ENCODE data around the gene HIBCH.

DNA sequence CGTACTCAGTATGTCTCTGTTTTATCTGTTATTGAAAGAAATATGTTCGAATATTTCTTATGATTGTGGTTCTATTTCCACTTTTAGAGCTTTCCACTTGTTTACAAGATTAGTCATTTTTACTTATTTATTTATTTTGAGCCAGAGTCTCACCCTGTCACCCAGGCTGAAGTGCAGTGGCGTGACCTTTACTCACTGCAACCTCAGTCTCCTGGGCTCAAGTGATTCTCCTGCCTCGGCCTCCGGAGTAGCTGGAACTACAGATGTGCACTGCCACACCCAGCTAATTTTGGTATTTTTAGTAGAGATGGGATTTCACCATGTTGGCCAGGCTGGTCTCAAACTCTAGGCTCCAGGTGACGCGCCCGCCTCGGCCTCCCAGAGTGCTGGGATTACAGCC lies 53.3 kb downstream of the HIBCH start:
- TF ChIP-seq GATA2 (IDR thresholded peaks at IDR 0.05; ENCODE audit: insufficient read depth, insufficient read length, low read depth, low read length) (no peak), EZH2 (IDR thresholded peaks at IDR 0.05; ENCODE audit: borderline replicate concordance, low read depth, low read length, severe bottlenecking) (no peak), POLR2AphosphoS5 (IDR thresholded peaks at IDR 0.05; ENCODE audit: insufficient read depth, low read depth, low read length) (no peak), POLR2A (IDR thresholded peaks at IDR 0.05; ENCODE audit: low read depth, low read length) (no peak), FOS (IDR thresholded peaks at IDR 0.05; ENCODE audit: borderline replicate concordance, insufficient read depth, low read length) (no peak), MYC (IDR thresholded peaks at IDR 0.05; ENCODE audit: low read depth, low read length) (no peak)
- TF ChIP-seq, protein P1, sequence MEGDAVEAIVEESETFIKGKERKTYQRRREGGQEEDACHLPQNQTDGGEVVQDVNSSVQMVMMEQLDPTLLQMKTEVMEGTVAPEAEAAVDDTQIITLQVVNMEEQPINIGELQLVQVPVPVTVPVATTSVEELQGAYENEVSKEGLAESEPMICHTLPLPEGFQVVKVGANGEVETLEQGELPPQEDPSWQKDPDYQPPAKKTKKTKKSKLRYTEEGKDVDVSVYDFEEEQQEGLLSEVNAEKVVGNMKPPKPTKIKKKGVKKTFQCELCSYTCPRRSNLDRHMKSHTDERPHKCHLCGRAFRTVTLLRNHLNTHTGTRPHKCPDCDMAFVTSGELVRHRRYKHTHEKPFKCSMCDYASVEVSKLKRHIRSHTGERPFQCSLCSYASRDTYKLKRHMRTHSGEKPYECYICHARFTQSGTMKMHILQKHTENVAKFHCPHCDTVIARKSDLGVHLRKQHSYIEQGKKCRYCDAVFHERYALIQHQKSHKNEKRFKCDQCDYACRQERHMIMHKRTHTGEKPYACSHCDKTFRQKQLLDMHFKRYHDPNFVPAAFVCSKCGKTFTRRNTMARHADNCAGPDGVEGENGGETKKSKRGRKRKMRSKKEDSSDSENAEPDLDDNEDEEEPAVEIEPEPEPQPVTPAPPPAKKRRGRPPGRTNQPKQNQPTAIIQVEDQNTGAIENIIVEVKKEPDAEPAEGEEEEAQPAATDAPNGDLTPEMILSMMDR (IDR thresholded peaks at IDR 0.05; ENCODE audit: extremely low read depth in 1 of 2, insufficient read depth in 1 of 2, low read depth in 1 of 2, low read length in 2 of 2) = no peak
- TF ChIP-seq, protein P2, sequence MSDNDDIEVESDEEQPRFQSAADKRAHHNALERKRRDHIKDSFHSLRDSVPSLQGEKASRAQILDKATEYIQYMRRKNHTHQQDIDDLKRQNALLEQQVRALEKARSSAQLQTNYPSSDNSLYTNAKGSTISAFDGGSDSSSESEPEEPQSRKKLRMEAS (IDR thresholded peaks at IDR 0.05; ENCODE audit: insufficient read depth, insufficient read length) = no peak
